GM18520 (cell line): ENCODE data around the gene NDUFAB1.
"Not testable (repeated sequence)": the region's sequence is repeated elsewhere in the genome, so short reads cannot be mapped to it uniquely, and the experiment has no call there.

ENCODE experiments used
- ATAC-seq: cut with Tn5 transposase; IDR thresholded peaks from one replicate; pipeline ENCODE4 v1.9.1; 2021; ENCODE audit not compliant: unreplicated experiment

The NDUFAB1 gene

DNA sequence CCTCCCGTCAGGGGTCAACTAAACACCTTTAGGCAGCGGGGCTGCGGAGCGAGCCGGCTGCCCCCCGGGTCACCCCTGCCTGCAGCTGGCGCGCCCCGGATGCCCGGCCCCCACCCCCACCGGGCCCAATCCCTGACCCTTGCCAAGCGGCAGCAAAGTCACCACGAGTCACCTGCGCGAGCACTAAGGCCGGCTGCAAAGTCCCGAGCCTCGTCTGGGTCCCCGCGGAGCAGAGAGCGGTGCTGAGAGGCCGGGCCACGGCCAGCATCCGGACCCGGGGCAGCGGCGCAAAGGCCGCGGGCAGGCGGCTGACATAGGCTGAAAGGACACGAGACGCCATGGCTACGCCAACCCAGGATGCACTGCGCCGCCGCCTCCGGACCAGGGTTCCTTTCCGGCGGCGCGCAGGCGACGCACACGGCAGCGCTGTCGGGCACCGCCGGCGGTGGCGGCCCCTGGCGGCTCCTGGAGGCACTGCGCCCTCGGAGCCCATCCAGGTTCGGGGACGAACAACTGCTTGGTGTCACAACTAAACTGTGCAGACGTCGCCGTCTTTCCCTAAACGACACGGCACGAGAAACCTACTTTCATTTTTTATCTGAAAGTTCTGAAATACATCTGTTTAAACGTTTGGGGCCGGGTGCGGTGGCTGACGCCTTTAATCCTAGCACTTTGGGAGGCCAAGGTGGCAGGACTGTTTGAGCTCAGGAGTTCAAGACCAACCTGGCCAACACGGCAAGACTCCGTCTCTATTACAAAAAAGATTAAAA is at the start of gene NDUFAB1:
NDUFAB1 (minus strand) TSS at position 366 of the 770 bp plus-strand sequence; CDS start at position 340, 26 bp downstream.
- ATAC-seq = peak; percentile 93

DNA sequence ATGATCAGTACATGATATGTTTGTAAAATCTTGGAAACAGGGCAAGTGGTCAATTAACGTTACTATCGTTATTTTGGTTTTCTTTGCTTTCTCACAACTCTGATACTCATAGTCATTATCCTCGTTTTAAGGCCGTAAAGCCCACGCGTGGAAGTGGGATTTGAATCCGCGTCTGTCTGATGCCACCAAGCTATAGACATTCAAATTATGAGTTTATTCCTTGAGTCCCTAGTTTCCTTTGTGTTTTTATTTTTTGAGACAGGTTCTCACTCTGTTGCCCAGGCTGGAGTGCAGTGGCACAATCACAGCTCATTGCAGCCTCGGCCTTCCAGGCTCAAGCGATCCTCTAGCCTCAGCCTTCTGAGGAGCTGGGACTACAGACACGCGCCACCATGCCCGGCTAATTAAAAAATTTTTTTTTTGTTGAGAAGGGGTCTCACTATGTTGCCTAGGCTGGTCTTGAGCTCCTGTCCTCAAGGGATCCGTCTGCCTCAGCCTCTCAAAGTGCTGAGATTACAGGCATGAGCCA is 46.2 kb upstream of the NDUFAB1 start:
- ATAC-seq = no peak

DNA sequence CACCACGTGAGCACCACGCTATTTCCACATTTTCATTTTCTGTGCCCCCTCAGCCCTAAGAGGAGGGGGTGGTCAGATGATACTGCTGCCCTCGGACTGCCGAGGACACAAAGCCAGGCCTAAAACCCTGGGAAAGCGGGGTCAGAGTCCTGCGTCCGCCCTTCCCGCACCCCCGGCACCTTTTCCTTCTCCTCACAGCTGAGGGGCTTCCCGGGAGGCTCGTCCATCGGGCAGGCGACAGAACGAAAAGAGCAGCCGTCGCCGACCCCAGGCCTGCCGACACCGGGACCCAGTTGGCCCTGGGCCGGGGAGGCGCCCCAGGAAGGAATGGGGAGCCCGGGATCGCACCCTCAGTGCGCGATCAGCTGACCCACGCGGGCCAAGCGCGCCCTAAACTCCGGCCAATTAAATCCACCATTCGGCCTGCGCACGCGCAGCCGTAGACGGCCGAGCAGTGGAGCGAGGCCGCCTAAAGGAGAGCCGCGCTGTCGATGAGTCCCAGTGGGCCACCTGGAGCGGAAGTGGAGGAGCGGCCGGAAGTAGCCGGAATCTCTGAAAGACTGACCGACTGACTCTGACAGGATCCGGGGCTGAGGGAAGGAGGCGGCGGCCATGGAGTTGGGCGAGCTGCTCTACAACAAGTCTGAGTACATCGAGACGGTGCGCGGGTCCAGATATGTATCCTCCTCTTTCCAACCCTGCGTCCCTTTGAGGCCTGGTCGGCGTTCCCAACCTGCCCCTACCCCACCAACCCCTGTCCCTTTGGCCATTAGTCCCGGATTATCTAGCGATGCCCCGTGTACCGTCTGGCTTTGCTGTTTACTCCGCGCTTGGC is 45.0 kb upstream of the NDUFAB1 start, which contains the start of the genes DCTN5 and PALB2:
DCTN5 (plus strand) TSS at position 536 of the 835 bp plus-strand sequence; CDS start at position 613, 77 bp downstream.
PALB2 (minus strand) TSS at position 380 of the 835 bp plus-strand sequence; CDS start at position 227, 153 bp downstream.
- peak; percentile 97 for ATAC-seq

DNA sequence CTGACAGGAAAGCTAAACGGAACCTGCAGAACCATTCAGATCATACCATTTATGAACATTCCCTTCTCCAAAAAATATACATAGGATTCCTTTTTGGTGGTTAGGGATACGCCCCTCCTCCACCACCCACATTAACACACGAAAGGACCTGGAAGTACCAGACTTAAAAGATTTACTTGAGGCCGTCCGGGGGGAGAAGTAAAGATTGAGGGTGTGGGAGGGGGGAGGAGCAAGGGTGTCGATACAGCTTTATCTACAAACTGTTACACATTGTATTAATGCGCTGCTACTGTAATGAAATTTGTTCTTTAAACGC is 44.5 kb upstream of the NDUFAB1 start:
- ATAC-seq = no peak

DNA sequence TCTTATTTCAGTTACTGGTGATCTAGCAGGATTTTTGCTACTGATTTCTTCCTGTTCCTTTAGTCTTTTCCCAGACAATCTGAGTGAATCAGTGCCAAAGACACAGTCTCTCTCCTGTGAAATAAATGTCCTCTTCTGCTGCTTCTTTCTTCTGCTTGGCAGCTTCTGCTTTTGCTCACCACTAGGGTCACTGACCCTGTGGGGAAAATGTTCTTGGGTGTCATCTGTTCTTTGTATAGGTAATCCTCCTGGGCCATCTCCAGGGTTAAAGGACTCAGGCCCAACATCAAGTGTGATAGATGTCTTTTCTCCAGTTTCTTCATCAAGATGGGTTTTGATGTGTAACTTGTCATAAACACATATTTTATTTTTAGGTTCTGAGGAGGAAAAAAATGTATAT is 39.8 kb upstream of the NDUFAB1 start:
- no peak for ATAC-seq

DNA sequence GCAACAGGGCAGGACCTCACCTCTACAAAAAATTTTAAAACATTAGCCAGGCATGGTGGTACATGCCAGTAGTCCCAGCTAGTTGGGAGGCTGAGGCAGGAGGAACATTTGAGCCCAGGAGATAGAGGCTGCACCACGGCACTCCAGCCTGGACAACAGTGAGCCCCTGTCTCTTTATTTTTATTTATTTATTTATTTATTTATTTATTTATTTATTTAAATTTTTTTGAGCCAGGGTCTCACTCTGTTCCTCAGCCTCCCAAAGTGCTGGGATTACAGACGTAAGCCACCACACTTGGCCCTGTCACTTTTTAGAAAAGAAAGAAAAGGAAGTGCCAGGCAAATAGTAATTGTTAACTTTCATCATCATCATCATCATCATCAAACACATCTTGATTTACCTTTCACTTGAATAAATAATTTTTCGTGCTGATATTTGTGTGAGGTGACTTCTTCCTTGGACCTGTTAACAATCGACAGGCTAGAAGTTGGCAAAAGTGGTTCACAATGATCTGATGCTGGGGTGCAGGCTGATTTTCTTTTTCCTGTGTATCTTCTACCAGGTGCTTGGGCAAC is 38.4 kb upstream of the NDUFAB1 start:
- ATAC-seq = no peak

DNA sequence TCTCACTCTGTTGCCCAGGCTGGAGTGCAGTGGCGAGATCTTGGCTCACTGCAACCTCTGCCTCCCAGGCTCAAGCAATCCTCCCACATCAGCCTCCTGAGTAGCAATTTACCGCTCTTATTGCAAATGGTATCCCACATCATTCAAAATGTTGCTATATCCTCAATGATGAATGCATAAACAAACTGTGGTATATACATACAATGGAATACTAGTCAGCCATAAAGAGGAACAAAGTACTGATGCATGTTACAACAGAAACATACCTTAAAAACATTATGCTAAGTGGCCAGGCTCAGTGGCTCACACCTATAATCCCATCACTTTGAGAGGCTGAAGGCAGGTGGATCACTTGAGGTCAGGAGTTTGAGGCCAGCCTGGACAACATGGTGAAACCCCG is 35.8 kb upstream of the NDUFAB1 start:
- not testable (repeated sequence) for ATAC-seq

DNA sequence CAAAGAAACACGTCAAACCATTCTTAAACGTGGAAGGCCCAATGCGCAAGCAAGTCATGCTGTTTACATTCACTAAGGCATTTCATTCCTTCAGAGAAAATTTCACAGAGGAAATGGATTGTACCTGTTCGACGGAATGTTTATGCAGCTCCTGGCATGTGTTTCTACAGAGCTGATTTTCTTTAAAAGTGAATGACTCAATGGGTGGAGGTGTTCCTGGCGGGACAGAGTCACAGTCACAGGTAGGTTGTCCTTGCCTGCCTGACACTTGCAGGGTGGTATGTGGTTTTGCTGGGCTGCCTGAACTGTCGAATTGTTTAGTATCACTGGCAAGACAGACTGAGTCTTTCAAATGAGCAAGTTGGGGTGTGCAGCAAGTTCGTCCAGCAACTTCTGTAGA is 33.4 kb upstream of the NDUFAB1 start:
- ATAC-seq = no peak

DNA sequence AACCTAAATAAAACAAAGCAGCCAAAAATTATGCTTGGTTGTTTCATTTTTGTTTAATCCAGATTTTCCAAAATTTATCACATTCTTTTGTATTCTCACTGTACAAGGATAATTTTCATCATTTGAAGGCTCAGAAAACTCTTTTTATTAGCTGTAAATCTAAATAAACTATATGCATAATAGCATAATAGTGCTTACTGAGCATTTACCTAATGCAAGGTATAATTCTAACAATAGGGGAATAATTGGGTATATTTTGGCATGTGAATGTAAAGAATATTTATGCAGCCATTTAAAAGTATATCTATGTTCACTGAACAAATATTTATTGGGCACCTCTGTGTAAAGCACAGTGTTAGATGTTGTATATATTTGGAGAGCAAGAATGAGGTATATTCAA is 28.0 kb upstream of the NDUFAB1 start:
- ATAC-seq = no peak

DNA sequence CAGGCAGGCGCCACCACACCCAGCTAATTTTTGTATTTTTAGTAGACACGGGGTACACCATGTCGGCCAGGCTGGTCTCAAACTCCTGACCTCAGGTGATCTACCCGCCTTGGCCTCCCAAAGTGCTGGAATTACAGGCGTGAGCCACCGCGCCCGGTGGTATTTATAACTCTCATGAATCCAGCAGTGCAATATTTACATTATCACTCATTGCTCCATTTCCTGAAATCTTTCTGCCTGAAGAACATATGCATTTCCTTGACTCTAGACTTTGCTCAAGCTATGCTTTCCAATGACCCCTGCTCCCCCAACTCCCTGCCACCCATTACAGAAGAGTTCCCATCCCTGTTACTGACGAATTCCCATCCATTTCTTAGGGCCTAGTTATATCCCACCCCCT is 19.7 kb upstream of the NDUFAB1 start:
- no peak for ATAC-seq

DNA sequence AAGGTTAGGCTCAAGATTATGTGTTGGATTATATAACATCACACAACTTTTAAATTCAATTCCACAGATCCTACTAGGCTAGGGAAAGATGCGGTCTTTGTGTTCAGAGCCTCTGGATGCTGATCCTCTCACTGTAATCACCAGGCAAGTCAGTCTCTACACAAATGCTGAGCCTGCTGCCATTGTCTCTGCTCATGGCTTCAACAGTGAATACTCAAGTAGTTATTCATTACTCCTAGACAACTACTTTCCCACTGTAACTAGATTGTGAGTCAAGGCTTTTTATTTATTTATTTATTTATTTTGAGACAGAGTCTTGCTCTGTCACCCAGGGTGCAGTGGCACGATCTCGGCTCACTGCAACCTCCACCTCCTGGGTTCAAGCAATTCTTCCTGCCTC is 15.8 kb upstream of the NDUFAB1 start:
- no peak for ATAC-seq

DNA sequence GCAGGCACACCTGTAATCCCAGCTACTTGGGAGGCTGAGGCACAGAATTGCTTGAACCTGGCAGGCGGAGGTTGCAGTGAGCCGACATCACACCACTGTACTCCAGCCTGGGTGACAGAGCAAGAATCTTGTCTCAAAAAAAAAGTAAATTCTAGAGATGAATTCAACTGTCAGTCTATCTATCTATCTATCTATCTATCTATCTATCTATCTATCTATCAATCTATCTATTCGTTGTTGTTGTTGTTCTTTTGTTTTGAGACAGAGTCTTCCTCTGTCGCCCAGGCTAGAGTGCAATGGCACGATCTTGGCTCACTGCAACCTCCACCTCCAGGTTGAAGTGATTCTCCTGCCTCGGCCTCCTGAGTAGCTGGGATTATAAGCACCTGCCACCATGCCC is 14.8 kb upstream of the NDUFAB1 start:
- ATAC-seq = not testable (repeated sequence)

DNA sequence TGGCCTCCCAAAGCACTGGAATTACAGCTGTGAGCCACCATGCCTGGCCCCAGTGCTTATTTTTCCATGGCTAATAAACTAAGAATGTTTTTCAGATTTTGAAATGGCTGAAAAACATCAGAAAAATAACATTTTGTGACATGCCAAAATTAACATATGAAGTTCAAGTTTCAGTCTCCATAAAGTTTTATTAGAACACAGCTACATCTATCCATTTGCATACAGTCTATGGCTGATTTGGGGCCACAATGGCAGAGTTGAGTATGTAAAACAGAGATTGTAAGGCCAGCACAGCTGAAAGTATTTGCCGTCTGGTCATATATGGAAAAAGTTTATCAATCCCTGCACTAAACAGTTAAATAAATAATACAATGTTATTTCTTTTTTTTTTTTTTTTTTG is 13.8 kb upstream of the NDUFAB1 start:
- ATAC-seq = no peak

DNA sequence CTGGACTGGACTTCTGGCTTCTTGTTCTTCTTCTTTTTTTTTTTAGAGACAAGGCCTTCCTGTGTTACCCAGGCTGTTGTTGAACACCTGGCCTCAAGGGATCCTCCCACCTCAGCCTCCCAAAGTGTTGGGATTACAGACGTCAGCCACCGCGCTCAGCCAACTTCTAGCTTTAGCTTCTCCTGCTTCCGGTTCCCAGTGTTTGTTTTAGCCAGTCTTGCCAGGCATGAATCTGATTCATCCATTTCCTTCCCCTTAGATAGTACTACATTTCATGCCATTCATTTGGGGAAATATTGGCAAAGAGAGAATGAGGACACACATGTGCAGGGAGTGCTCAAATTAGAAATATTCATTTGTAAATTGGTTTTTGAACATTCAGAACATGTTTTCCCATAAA is 12.1 kb upstream of the NDUFAB1 start:
- no peak for ATAC-seq

DNA sequence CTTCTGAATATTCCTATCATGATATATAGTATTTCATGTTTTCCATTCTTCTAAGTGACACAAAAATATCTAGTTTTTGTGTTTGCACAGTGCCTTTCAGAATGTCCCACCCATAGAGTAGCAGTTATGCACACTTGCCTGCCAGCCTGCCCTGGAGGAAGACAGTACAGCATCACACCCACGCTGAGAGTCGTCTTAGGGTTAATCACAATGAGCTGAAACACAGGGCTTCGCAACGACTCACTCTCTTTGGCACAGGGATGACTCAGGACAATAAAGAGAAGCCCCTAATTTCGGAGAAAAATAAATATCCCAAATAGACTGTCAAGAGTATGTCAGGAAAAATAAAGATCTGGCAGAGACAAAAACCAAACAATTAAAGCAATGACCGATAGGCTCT is 11.6 kb upstream of the NDUFAB1 start:
- no peak for ATAC-seq

DNA sequence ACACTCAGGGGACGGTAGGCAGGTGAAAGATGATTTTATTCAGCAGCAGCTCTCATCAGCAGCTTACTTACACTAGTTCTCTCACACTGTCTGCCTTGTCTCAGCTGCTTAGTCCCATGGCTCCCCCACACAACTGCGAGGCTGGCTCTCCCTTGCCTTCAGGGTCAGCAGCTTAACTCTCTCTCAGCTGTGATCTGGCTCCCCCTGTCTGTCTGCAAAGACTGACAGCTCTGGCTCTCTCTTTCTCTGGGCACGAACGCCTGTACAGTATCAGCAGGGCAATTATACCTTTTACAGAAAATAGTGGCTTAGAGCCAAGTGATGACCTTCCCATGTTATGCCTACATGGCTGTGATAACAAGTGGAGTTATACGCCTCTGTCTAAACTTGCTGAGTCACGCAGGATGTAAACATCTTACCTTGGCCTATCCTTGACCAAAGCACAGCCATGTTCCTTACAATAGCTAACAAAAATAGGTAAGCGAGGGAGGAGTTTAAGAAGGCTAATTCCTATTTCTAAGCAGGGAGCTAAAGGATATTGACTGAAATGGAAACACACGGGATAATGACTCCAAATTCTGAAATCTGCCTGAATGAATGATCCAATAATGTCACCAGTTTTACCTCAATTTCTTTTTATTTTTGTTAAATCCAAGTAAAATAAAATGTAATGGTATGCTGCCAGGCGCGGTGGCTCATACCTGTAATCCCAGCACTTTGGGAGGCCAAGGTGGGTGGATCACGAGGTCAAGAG is 1.1 kb upstream of the NDUFAB1 start:
- no peak for ATAC-seq

DNA sequence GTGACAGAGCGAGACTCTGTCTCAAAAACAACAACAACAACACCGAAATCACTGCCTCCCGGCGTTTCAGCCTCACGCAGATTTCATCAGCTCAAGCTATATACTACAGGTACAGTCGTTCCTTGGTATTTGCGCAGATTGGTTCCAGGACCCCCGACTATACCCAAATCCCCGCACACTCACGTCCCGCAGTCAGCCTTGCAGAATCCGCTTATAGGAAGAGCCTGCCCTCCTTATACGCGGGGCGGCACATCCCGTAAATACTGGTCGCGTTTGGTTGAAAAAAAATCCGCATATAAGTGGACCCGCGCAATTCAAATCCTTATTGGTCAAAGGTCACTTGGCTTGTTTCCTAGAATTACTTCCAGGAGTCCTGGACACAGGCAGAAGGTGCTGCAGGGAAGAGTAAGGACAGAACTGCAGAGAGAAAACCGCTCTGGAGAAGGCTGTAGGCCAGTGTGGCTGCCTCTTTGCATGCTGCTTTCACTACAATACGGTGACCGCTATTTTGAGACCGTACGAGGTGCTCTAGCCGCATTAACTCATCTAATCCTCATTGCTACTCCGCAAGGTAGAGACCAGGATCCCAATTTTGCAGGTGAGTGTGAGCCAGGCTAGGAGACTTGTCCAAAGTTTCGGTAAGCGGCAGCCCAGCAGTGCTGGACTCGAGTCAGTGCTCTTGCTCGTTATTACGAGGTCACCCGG is 718 bp downstream of the NDUFAB1 start:
- ATAC-seq = no peak

DNA sequence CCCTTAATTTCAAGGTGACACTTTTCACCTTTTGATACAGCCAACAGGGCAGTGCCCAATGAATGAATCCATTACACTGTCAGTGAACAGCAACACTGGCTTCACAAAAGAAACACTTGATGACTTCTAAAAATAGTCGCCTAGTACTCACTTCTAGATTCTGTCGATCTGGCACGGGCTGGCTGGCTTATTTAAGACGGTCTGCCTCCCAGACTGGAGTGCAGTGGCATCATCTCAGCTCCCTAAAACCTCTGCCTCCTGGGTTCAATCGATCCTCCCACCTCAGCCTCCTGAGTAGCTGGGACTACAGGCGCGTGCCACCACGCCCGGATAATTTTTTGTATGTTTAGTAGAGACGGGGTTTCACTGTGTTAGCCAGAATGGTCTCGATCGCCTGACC is 1.9 kb downstream of the NDUFAB1 start:
- no peak for ATAC-seq

DNA sequence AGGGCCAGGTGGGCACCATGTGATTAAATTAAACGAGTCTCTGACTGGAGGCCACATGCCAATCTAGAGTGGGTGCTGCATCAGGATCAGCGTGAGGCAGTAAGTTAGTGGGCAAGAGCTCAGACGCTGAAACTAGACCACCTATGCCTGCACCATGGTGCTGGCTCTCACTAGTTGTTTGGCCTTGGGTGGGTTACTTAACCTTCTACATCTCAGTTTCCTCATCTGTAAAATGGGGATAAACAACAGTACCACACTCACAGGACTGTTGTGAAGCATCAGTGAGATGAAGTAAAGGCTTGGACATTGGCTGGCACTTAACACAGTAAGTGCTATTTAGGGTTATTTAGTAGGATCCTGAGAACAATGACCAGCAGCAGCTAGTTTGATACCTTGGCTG is 5.9 kb downstream of the NDUFAB1 start:
- ATAC-seq = no peak

DNA sequence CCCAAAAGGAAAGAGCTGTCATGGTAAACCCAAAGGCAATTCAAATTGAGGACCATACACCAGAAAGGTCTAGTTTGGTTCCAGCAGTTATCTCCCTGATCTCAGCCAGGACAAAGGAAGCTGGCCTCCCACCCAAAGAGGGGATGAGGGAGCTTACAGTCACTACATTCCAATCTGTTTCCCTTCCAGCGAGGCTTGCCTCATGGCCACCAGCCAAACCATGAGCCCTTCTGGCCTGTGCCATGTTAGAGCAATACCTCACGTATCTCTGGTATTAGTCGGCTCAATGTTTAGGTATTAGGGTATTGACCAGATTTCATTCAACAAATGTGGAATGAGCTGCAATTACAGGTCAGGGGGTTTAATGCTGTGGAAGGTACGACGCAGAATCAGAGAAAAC is 8.4 kb downstream of the NDUFAB1 start:
- no peak for ATAC-seq
